HepG2 (cell line): Measurements from ENCODE around the gene APOL4. TPM values are rescaled to one million over a fixed set of nuclear protein-coding genes. Genes with fewer than 3 reads are reported as not detected.

ENCODE experiments used
- ATM ChIP-seq: fragments of 450-650 bp; IDR thresholded peaks from 2 replicates; pipeline ENCODE4 v1.7.1; 2017; ENCODE audit warnings: mild to moderate bottlenecking, borderline replicate concordance
- SAP130 ChIP-seq: IDR thresholded peaks from 2 replicates; pipeline ENCODE4 v1.6.1; 2016; ENCODE audit warnings: low read depth
- ZNF792 ChIP-seq: IDR thresholded peaks from 2 replicates; pipeline ENCODE4 v1.6.1; 2016
- polyA plus RNA-seq, 8 experiments: library from polyadenylated mRNA; depleted of rRNA in 3 of 8; stranded (reverse) in 7 of 8; unstranded in 1 of 8; fragments of >200 nt; fragmentation: Illumina TruSeq in 4 of 8; extraction: Trizol in 4 of 8; gene quantifications; 2 replicates each; pipeline versions ENCODE4 v1.2.1 to v1.2.3, GENCODE V29; 2011 to 2016; ENCODE audit warnings: low read depth in 4 of 8, missing spikeins in 1 of 8, mixed read lengths in 1 of 8; ENCODE audit not compliant: insufficient read depth in 1 of 8
- total RNA-seq, 5 experiments: library from RNA; depleted of rRNA; stranded (reverse); fragments of >200 nt; fragmentation: Illumina TruSeq; extraction: Trizol; gene quantifications; 2 replicates each; pipeline ENCODE4 v1.2.3, GENCODE V29; 2016; ENCODE audit warnings: low read depth in 1 of 5
- TF ChIP-seq, protein P1 (sequence below): sonication (generic); formaldehyde crosslinking; IDR thresholded peaks from 2 replicates; pipeline ENCODE4 v1.5.1; 2020; ENCODE audit warnings: mild to moderate bottlenecking, missing genetic modification reagents, moderate library complexity
- TF ChIP-seq, protein P2 (sequence below), 2 experiments: sonication (generic) in 1 of 2; formaldehyde crosslinking in 1 of 2; IDR thresholded peaks; 2 replicates each; pipeline versions ENCODE4 v1.4.0 to v1.6.1; 2018 to 2020; ENCODE audit warnings: missing genetic modification reagents in 2 of 2, borderline replicate concordance in 1 of 2, low read depth in 1 of 2, mild to moderate bottlenecking in 1 of 2, missing biosample characterization in 1 of 2
- TF ChIP-seq, protein P3 (sequence below): sonication (generic); formaldehyde crosslinking; IDR thresholded peaks from 2 replicates; pipeline ENCODE4 v1.8.0; 2022; ENCODE audit warnings: low read depth, missing genetic modification reagents

Gene APOL4
- total and polyA plus RNA-seq, 2 of the 13 experiments (the other 11 are each of a cell fraction or from before 2014, with no cell fraction given): 0.77 to 2.8 TPM

DNA sequence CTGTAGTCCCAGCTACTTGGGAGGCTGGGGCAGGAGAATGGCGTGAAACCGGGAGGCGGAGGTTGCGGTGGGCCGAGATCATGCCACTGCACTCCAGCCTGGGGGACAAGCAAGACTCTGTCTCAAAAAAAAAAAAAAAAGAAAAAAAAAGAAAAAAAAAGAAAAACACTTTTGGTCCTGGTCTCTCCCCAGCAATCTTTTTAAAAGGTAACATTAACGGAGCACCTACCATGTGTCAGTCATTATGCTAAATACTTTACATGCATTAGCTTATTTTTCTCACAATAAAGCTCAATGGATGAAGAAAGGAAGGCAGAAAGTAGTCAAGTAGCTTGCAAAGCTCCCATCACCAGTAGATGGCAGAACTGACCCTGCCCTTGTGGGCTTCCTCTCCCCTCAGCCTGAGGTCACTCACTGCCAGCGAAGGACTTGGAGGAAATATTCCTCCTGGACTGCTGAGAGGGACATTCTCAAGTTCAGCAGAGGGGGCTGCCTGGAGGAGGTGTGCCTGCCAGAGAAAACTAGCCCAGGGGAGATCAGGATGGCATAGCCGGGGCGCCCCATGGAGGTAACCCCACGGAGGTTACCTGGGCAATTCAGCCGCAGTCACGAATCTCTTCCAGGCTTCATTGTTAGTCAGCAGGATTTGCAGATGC, 56.6 kb downstream of the APOL4 start (continued):
- TF ChIP-seq ZNF792 (CRISPR knock-in tag) (0 out of 2 replicates have a peak, but pooled peaks have one; percentile 28), SAP130 (CRISPR knock-in tag) (0 out of 2 replicates have a peak, but pooled peaks have one; percentile 15), ATM (no peak)
- TF ChIP-seq, protein P1, sequence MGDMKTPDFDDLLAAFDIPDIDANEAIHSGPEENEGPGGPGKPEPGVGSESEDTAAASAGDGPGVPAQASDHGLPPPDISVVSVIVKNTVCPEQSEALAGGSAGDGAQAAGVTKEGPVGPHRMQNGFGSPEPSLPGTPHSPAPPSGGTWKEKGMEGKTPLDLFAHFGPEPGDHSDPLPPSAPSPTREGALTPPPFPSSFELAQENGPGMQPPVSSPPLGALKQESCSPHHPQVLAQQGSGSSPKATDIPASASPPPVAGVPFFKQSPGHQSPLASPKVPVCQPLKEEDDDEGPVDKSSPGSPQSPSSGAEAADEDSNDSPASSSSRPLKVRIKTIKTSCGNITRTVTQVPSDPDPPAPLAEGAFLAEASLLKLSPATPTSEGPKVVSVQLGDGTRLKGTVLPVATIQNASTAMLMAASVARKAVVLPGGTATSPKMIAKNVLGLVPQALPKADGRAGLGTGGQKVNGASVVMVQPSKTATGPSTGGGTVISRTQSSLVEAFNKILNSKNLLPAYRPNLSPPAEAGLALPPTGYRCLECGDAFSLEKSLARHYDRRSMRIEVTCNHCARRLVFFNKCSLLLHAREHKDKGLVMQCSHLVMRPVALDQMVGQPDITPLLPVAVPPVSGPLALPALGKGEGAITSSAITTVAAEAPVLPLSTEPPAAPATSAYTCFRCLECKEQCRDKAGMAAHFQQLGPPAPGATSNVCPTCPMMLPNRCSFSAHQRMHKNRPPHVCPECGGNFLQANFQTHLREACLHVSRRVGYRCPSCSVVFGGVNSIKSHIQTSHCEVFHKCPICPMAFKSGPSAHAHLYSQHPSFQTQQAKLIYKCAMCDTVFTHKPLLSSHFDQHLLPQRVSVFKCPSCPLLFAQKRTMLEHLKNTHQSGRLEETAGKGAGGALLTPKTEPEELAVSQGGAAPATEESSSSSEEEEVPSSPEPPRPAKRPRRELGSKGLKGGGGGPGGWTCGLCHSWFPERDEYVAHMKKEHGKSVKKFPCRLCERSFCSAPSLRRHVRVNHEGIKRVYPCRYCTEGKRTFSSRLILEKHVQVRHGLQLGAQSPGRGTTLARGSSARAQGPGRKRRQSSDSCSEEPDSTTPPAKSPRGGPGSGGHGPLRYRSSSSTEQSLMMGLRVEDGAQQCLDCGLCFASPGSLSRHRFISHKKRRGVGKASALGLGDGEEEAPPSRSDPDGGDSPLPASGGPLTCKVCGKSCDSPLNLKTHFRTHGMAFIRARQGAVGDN: peak; percentile 19; the same call in 1 of the 2 replicates
- TF ChIP-seq, protein P2, sequence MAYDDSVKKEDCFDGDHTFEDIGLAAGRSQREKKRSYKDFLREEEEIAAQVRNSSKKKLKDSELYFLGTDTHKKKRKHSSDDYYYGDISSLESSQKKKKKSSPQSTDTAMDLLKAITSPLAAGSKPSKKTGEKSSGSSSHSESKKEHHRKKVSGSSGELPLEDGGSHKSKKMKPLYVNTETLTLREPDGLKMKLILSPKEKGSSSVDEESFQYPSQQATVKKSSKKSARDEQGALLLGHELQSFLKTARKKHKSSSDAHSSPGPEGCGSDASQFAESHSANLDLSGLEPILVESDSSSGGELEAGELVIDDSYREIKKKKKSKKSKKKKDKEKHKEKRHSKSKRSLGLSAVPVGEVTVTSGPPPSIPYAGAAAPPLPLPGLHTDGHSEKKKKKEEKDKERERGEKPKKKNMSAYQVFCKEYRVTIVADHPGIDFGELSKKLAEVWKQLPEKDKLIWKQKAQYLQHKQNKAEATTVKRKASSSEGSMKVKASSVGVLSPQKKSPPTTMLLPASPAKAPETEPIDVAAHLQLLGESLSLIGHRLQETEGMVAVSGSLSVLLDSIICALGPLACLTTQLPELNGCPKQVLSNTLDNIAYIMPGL (CRISPR knock-in tag; IDR thresholded peaks at IDR 0.05; ENCODE audit: borderline replicate concordance in 1 of 2, low read depth in 1 of 2): 0 out of 4 replicates have a peak, but pooled peaks of 1 of the 2 experiments have one; percentile 26
- TF ChIP-seq, protein P3, sequence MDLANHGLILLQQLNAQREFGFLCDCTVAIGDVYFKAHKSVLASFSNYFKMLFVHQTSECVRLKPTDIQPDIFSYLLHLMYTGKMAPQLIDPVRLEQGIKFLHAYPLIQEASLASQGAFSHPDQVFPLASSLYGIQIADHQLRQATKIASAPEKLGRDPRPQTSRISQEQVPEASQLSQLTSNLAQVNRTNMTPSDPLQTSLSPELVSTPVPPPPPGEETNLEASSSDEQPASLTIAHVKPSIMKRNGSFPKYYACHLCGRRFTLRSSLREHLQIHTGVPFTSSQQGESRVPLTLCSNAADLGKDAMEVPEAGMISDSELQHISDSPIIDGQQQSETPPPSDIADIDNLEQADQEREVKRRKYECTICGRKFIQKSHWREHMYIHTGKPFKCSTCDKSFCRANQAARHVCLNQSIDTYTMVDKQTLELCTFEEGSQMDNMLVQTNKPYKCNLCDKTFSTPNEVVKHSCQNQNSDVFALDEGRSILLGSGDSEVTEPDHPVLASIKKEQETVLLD (CRISPR knock-in tag): no peak
